ENCODE data around the gene AFF1.

AFF1 gene

DNA sequence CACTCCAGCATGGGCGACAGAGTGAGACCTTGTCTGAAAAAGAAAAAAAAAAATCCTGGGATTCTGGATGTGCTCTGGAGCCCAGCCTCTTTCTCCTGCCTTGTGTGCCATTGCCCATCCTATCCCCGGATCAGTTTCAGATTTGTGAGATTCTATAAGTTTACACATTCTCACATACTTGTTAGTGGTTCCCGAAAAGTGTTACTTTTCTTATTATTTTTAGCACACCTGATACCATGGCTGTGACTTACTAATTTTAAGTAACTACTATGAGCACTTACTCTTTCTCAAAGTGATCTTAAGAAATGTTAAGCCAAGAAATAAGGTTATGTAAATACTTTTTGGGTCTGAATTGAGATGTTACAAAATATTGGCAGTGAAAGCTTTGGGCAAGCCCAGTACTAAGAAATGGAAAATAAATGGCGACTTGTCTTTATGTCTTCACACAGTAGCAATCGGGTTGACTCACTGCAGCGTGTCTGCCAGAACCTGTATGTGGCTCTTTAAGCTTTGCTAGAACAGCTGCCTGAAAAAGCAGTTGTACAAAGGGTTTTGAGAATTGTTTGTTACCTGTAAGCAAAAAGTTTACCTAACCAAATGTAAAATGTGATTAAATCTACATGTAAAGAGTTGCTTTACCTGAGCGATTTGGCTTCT is 166.9 kb downstream of the AFF1 start:
- H3K4me1 ChIP-seq (ENCODE audit: control insufficient read depth, insufficient read depth, low read length), result peaks cover 6% of the 10 kb centered on the region
- peaks cover 2 to 4% of the 10 kb centered on the region in 2 donors for H3K36me3 ChIP-seq (ENCODE audit: control insufficient read depth in 2 of 2, insufficient read depth in 2 of 2, low read length in 2 of 2)
- no peaks in the 10 kb centered on the region for H3K9me3 ChIP-seq (ENCODE audit: control insufficient read depth in 2 of 2, low read length in 2 of 2)
- H3K27ac ChIP-seq (ENCODE audit: low read length), result no peak overlapping the region
- H3K4me3 ChIP-seq (ENCODE audit: low read length in 2 of 2), result no peak overlapping the region
- no peaks in the 10 kb centered on the region for H3K27me3 ChIP-seq (ENCODE audit: control insufficient read depth in 1 of 2, insufficient read depth in 2 of 2, low read length in 2 of 2)
- H3K9ac ChIP-seq (ENCODE audit: low read length in 2 of 2), result no peak overlapping the region

- no peak overlapping the region for H3K9ac ChIP-seq (ENCODE audit: low read length in 2 of 2)
- peaks cover 2 to 4% of the 10 kb centered on the region in 2 donors for H3K36me3 ChIP-seq (ENCODE audit: control insufficient read depth in 2 of 2, insufficient read depth in 2 of 2, low read length in 2 of 2)
- no peak overlapping the region for H3K4me3 ChIP-seq (ENCODE audit: low read length in 2 of 2)
- H3K9me3 ChIP-seq (ENCODE audit: control insufficient read depth in 2 of 2, low read length in 2 of 2), result no peaks in the 10 kb centered on the region
- H3K4me1 ChIP-seq (ENCODE audit: control insufficient read depth, insufficient read depth, low read length), result peaks cover 15% of the 10 kb centered on the region
- H3K27me3 ChIP-seq (ENCODE audit: control insufficient read depth in 1 of 2, insufficient read depth in 2 of 2, low read length in 2 of 2), result no peaks in the 10 kb centered on the region
- peak overlapping the region; percentile 19 for H3K27ac ChIP-seq (ENCODE audit: low read length)
Observed at GRCh38 chr4:87103086-87103485, 168.3 kb downstream of the AFF1 start.

DNA sequence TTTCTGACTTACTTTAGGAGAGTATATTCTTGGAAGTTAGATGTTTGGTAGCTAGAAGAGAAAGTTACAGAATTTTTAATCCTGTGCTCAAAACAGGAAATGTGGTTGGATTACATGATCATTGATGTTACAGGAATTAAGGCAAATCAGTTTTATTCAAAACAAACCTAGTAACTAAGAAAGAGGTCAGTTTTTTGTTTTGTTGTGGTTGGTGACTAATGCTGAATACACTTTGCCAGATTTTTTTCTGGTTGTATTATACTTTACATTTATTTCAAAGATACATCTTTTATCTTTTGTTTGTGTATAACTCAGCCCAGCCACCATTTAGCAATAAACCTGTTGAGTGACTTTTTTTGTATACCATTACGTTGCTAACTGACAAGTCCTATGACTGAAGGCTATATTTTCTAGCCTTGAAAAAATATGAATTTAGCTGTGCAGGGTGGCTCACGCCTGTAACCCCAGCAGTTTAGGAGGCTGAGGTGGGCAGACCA is 168.9 kb downstream of the AFF1 start:
- Histone ChIP-seq H3K27me3 (ENCODE audit: control insufficient read depth in 1 of 2, insufficient read depth in 2 of 2, low read length in 2 of 2) (no peaks in the 10 kb centered on the region), H3K4me1 (ENCODE audit: control insufficient read depth, insufficient read depth, low read length) (peaks cover 18% of the 10 kb centered on the region), H3K27ac (ENCODE audit: low read length) (peak overlapping the region; percentile 56), H3K9ac (ENCODE audit: low read length in 2 of 2) (no peak overlapping the region), H3K4me3 (ENCODE audit: low read length in 2 of 2) (no peak overlapping the region), H3K36me3 (ENCODE audit: control insufficient read depth in 2 of 2, insufficient read depth in 2 of 2, low read length in 2 of 2) (peaks cover 2 to 4% of the 10 kb centered on the region in 2 donors), H3K9me3 (ENCODE audit: control insufficient read depth in 2 of 2, low read length in 2 of 2) (no peaks in the 10 kb centered on the region)

- Histone ChIP-seq H3K9me3 (ENCODE audit: control insufficient read depth in 2 of 2, low read length in 2 of 2) (no peaks in the 10 kb centered on the region), H3K27ac (ENCODE audit: low read length) (no peak overlapping the region), H3K4me1 (ENCODE audit: control insufficient read depth, insufficient read depth, low read length) (peaks cover 18% of the 10 kb centered on the region), H3K9ac (ENCODE audit: low read length in 2 of 2) (no peak overlapping the region), H3K4me3 (ENCODE audit: low read length in 2 of 2) (no peak overlapping the region), H3K27me3 (ENCODE audit: control insufficient read depth in 1 of 2, insufficient read depth in 2 of 2, low read length in 2 of 2) (no peaks in the 10 kb centered on the region), H3K36me3 (ENCODE audit: control insufficient read depth in 2 of 2, insufficient read depth in 2 of 2, low read length in 2 of 2) (peaks cover 4% of the 10 kb centered on the region in 2 donors)
Observed at GRCh38 chr4:87105101-87105845, 170.5 kb downstream of the AFF1 start.

DNA sequence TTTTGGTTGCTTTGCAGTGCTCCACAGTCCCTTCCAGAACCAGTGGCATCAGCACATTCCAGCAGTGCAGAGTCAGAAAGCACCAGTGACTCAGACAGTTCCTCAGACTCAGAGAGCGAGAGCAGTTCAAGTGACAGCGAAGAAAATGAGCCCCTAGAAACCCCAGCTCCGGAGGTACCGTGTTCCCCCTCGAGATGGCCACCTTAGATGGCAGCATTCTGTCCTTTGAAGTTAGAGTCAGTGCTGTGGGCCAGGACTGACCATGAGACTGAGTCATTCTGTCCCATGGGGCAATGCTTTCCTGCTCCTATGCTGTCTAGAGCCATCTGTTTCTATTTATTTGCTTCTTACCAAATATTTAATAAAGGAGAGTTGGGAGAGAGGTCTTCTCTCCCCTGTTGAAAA is 173.3 kb downstream of the AFF1 start:
- Histone ChIP-seq H3K36me3 (ENCODE audit: control insufficient read depth in 2 of 2, insufficient read depth in 2 of 2, low read length in 2 of 2) (peaks cover 9 to 13% of the 10 kb centered on the region in 2 donors), H3K9me3 (ENCODE audit: control insufficient read depth in 2 of 2, low read length in 2 of 2) (no peaks in the 10 kb centered on the region), H3K27me3 (ENCODE audit: control insufficient read depth in 1 of 2, insufficient read depth in 2 of 2, low read length in 2 of 2) (no peaks in the 10 kb centered on the region), H3K27ac (ENCODE audit: low read length) (peak overlapping the region; percentile 72), H3K4me1 (ENCODE audit: control insufficient read depth, insufficient read depth, low read length) (peaks cover 18% of the 10 kb centered on the region), H3K9ac (ENCODE audit: low read length in 2 of 2) (no peak overlapping the region), H3K4me3 (ENCODE audit: low read length in 2 of 2) (peak overlapping the region in 1 of 2 donors; percentile 36)

DNA sequence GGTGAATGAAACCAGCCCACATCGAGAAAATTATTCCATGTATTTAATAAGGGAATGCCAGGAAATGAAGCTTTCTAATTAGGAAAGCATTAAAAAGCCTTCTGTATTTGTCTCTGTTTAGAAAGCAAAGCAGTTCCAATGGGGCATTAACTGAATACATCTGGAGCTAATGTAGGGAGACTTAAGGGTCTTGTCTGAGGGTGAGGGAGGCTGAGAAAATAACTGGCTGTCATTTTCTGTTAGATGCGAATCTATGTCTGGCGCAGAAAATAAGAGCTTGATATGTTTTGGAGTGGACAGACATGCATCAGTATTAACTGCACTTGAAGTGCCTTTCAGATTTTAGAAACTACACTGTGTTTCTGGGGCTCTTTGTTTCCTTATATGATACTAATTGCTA is 174.3 kb downstream of the AFF1 start:
- H3K9ac ChIP-seq (ENCODE audit: low read length in 2 of 2), result no peak overlapping the region
- H3K27ac ChIP-seq (ENCODE audit: low read length), result peak overlapping the region; percentile 72
- no peak overlapping the region for H3K4me3 ChIP-seq (ENCODE audit: low read length in 2 of 2)
- H3K9me3 ChIP-seq (ENCODE audit: control insufficient read depth in 2 of 2, low read length in 2 of 2), result no peaks in the 10 kb centered on the region
- H3K27me3 ChIP-seq (ENCODE audit: control insufficient read depth in 1 of 2, insufficient read depth in 2 of 2, low read length in 2 of 2), result no peaks in the 10 kb centered on the region
- peaks cover 9 to 18% of the 10 kb centered on the region in 2 donors for H3K36me3 ChIP-seq (ENCODE audit: control insufficient read depth in 2 of 2, insufficient read depth in 2 of 2, low read length in 2 of 2)
- H3K4me1 ChIP-seq (ENCODE audit: control insufficient read depth, insufficient read depth, low read length), result peaks cover 14% of the 10 kb centered on the region

- peaks cover 12% of the 10 kb centered on the region for H3K4me1 ChIP-seq (ENCODE audit: control insufficient read depth, insufficient read depth, low read length)
- H3K36me3 ChIP-seq (ENCODE audit: control insufficient read depth in 2 of 2, insufficient read depth in 2 of 2, low read length in 2 of 2), result peaks cover 13 to 23% of the 10 kb centered on the region in 2 donors
- H3K27me3 ChIP-seq (ENCODE audit: control insufficient read depth in 1 of 2, insufficient read depth in 2 of 2, low read length in 2 of 2), result no peaks in the 10 kb centered on the region
- no peak overlapping the region for H3K9ac ChIP-seq (ENCODE audit: low read length in 2 of 2)
- H3K4me3 ChIP-seq (ENCODE audit: low read length in 2 of 2), result no peak overlapping the region
- H3K9me3 ChIP-seq (ENCODE audit: control insufficient read depth in 2 of 2, low read length in 2 of 2), result no peaks in the 10 kb centered on the region
- no peak overlapping the region for H3K27ac ChIP-seq (ENCODE audit: low read length)
Observed at GRCh38 chr4:87109945-87110344, 175.1 kb downstream of the AFF1 start.

DNA sequence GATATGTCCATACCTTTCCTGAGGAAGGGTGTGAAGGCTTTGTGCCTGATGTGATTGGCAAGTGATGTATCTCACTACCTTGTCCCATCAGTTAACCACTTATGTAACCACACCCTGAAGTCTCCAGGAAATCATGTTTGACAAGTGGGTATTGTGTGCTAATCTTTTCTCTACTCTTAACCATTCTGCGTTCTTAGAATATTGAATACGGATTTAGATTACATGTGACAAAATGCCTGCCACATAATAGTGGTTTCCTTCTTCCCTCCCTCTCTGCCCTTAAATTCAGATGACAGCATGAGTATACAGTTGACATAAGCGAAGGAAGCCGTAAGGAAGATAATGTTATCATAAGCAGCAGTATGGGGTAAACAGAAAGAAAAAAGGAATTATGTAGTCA is 177.3 kb downstream of the AFF1 start:
- Histone ChIP-seq H3K36me3 (ENCODE audit: control insufficient read depth in 2 of 2, insufficient read depth in 2 of 2, low read length in 2 of 2) (peaks cover 20 to 32% of the 10 kb centered on the region in 2 donors), H3K27me3 (ENCODE audit: control insufficient read depth in 1 of 2, insufficient read depth in 2 of 2, low read length in 2 of 2) (no peaks in the 10 kb centered on the region), H3K4me3 (ENCODE audit: low read length in 2 of 2) (no peak overlapping the region), H3K4me1 (ENCODE audit: control insufficient read depth, insufficient read depth, low read length) (peaks cover 18% of the 10 kb centered on the region), H3K9ac (ENCODE audit: low read length in 2 of 2) (no peak overlapping the region), H3K9me3 (ENCODE audit: control insufficient read depth in 2 of 2, low read length in 2 of 2) (no peaks in the 10 kb centered on the region), H3K27ac (ENCODE audit: low read length) (no peak overlapping the region)

- Histone ChIP-seq H3K9ac (ENCODE audit: low read length in 2 of 2) (no peak overlapping the region), H3K9me3 (ENCODE audit: control insufficient read depth in 2 of 2, low read length in 2 of 2) (no peaks in the 10 kb centered on the region), H3K4me3 (ENCODE audit: low read length in 2 of 2) (no peak overlapping the region), H3K4me1 (ENCODE audit: control insufficient read depth, insufficient read depth, low read length) (peaks cover 26% of the 10 kb centered on the region), H3K27me3 (ENCODE audit: control insufficient read depth in 1 of 2, insufficient read depth in 2 of 2, low read length in 2 of 2) (no peaks in the 10 kb centered on the region), H3K27ac (ENCODE audit: low read length) (no peak overlapping the region), H3K36me3 (ENCODE audit: control insufficient read depth in 2 of 2, insufficient read depth in 2 of 2, low read length in 2 of 2) (peaks cover 20 to 30% of the 10 kb centered on the region in 2 donors)
Observed at GRCh38 chr4:87114245-87115062, 179.6 kb downstream of the AFF1 start.

DNA sequence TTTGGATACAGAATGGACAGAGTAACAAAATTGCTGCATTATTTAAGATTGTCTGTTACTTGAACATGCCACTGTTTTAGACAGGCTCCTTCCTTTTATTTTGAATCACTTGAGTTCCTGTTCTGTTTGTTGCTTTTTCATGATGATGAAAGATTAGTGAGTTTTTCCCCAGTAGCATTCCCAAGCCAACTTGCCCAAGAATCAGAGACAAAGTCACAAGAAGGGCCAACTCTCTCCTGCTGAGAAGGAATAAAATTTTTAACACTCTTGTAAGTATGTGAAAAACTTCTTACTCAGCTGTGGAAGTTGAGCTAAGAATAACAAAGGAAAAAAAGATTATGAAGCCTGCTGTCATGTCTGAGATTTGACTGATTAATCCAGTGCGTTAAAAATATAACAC is 181.4 kb downstream of the AFF1 start:
- no peaks in the 10 kb centered on the region for H3K9me3 ChIP-seq (ENCODE audit: control insufficient read depth in 2 of 2, low read length in 2 of 2)
- H3K27ac ChIP-seq (ENCODE audit: low read length), result no peak overlapping the region
- H3K27me3 ChIP-seq (ENCODE audit: control insufficient read depth in 1 of 2, insufficient read depth in 2 of 2, low read length in 2 of 2), result no peaks in the 10 kb centered on the region
- no peak overlapping the region for H3K9ac ChIP-seq (ENCODE audit: low read length in 2 of 2)
- no peak overlapping the region for H3K4me3 ChIP-seq (ENCODE audit: low read length in 2 of 2)
- peaks cover 37% of the 10 kb centered on the region for H3K4me1 ChIP-seq (ENCODE audit: control insufficient read depth, insufficient read depth, low read length)
- peaks cover 20 to 30% of the 10 kb centered on the region in 2 donors for H3K36me3 ChIP-seq (ENCODE audit: control insufficient read depth in 2 of 2, insufficient read depth in 2 of 2, low read length in 2 of 2)
